H9 (cell line): ENCODE measurements around the gene BIN1. TPM values are rescaled to one million over a fixed set of nuclear protein-coding genes. Genes with fewer than 3 reads are reported as not detected.

Experiments used
- DNase-seq: peaks from one replicate; pipeline ENCODE4 v3.0.0-alpha.2; 2017
- H2AFZ ChIP-seq: one replicate; pipeline ENCODE4 v1.6.1; 2013; ENCODE audit warnings: mild to moderate bottlenecking, low read length, control low read depth, moderate library complexity
- H2AK5ac ChIP-seq: 2 replicates; pipeline ENCODE4 v1.6.1; 2013; ENCODE audit warnings: low read length, control low read depth, mixed read lengths; ENCODE audit not compliant: insufficient read length
- H2BK120ac ChIP-seq: one replicate; pipeline ENCODE4 v1.6.1; 2013; ENCODE audit warnings: low read depth, mild to moderate bottlenecking, low read length, control low read depth, inconsistent platforms; ENCODE audit not compliant: poor library complexity, severe bottlenecking
- H2BK12ac ChIP-seq: 2 replicates; pipeline ENCODE4 v1.6.1; 2013; ENCODE audit warnings: low read length, control low read depth, mixed read lengths, low read depth; ENCODE audit not compliant: insufficient read length
- H2BK15ac ChIP-seq: 2 replicates; pipeline ENCODE4 v1.6.1; 2013; ENCODE audit warnings: low read depth, low read length, control low read depth
- H2BK20ac ChIP-seq: one replicate; pipeline ENCODE4 v1.6.1; 2013; ENCODE audit warnings: low read depth, mild to moderate bottlenecking, low read length, control low read depth, inconsistent platforms; ENCODE audit not compliant: poor library complexity, severe bottlenecking
- H2BK5ac ChIP-seq: 2 replicates; pipeline ENCODE4 v1.6.1; 2013; ENCODE audit warnings: low read length, control low read depth, mixed read lengths; ENCODE audit not compliant: insufficient read length
- H3K14ac ChIP-seq: 2 replicates; pipeline ENCODE4 v1.6.1; 2013; ENCODE audit warnings: low read length, control low read depth; ENCODE audit not compliant: insufficient read depth
- H3K18ac ChIP-seq: 2 replicates; pipeline ENCODE4 v1.6.1; 2013; ENCODE audit warnings: low read depth, mild to moderate bottlenecking, mixed read lengths, low read length, control low read depth; ENCODE audit not compliant: insufficient read length
- H3K23ac ChIP-seq: 2 replicates; pipeline ENCODE4 v1.6.1; 2013; ENCODE audit warnings: low read length, control low read depth, mixed read lengths, low read depth; ENCODE audit not compliant: insufficient read length
- H3K23me2 ChIP-seq: 2 replicates; pipeline ENCODE4 v1.6.1; 2013; ENCODE audit warnings: low read depth, mild to moderate bottlenecking, mixed read lengths, low read length, control low read depth; ENCODE audit not compliant: insufficient read length, poor library complexity, severe bottlenecking
- H3K27ac ChIP-seq: 2 replicates; pipeline ENCODE4 v1.5.1; 2013; ENCODE audit warnings: low read length, control low read depth, mixed read lengths, low read depth; ENCODE audit not compliant: insufficient read length
- H3K27me3 ChIP-seq: 2 replicates; pipeline ENCODE4 v1.6.1; 2013; ENCODE audit warnings: low read length, control low read depth, inconsistent platforms; ENCODE audit not compliant: insufficient read depth
- H3K4ac ChIP-seq: 2 replicates; pipeline ENCODE4 v1.6.1; 2013; ENCODE audit warnings: low read depth, mild to moderate bottlenecking, control low read depth, inconsistent platforms, low read length, moderate library complexity
- H3K4me1 ChIP-seq: 2 replicates; pipeline ENCODE4 v1.6.1; 2013; ENCODE audit warnings: low read length, control low read depth, inconsistent platforms; ENCODE audit not compliant: insufficient read depth
- H3K4me2 ChIP-seq: 2 replicates; pipeline ENCODE4 v1.6.1; 2013; ENCODE audit warnings: low read length, control low read depth, mixed read lengths; ENCODE audit not compliant: insufficient read length, insufficient read depth
- H3K56ac ChIP-seq: 2 replicates; pipeline ENCODE4 v1.6.1; 2013; ENCODE audit warnings: low read depth, mild to moderate bottlenecking, mixed read lengths, low read length, control low read depth; ENCODE audit not compliant: insufficient read length
- H3K79me1 ChIP-seq: 2 replicates; pipeline ENCODE4 v1.6.1; 2013; ENCODE audit warnings: low read depth, mild to moderate bottlenecking, moderate library complexity, low read length, control low read depth, inconsistent platforms; ENCODE audit not compliant: insufficient read depth, poor library complexity, severe bottlenecking
- H3K79me2 ChIP-seq: 2 replicates; pipeline ENCODE4 v1.6.1; 2013; ENCODE audit warnings: low read length, control low read depth, inconsistent platforms; ENCODE audit not compliant: insufficient read depth
- H3K9ac ChIP-seq: 2 replicates; pipeline ENCODE4 v1.6.1; 2013; ENCODE audit warnings: low read length, control low read depth, mixed read lengths; ENCODE audit not compliant: insufficient read length; ENCODE audit errors: extremely low read depth
- H3K9me3 ChIP-seq: one replicate; pipeline ENCODE4 v1.6.1; 2013; ENCODE audit warnings: low read depth, low read length, inconsistent platforms; ENCODE audit not compliant: control insufficient read depth
- H3T11ph ChIP-seq: one replicate; pipeline ENCODE4 v1.6.1; 2013; ENCODE audit warnings: mild to moderate bottlenecking, low read length, control low read depth, inconsistent platforms
- H4K20me1 ChIP-seq: one replicate; pipeline ENCODE4 v1.6.1; 2013; ENCODE audit not compliant: control insufficient read depth, insufficient read length, insufficient read depth
- H4K5ac ChIP-seq: 2 replicates; pipeline ENCODE4 v1.6.1; 2013; ENCODE audit warnings: low read depth, mild to moderate bottlenecking, mixed read lengths, low read length, control low read depth; ENCODE audit not compliant: insufficient read length
- H4K8ac ChIP-seq: replicated peaks from 2 replicates; pipeline ENCODE4 v1.6.1; 2013; ENCODE audit warnings: low read length, control low read depth, mixed read lengths, low read depth; ENCODE audit not compliant: insufficient read length
- H4K91ac ChIP-seq: 2 replicates; pipeline ENCODE4 v1.6.1; 2013; ENCODE audit warnings: low read depth, mild to moderate bottlenecking, moderate library complexity, mixed read lengths, low read length, control low read depth; ENCODE audit not compliant: insufficient read length
- H3K27ac Mint-ChIP-seq, 3 experiments: 2 replicates in 2 of 3; 3 replicates in 1 of 3; pipeline ENCODE4 v1.8.0; 2020 to 2021; ENCODE audit warnings: mixed read lengths in 3 of 3, mild to moderate bottlenecking in 1 of 3, moderate library complexity in 1 of 3
- H3K27me3 Mint-ChIP-seq: 2 replicates; pipeline ENCODE4 v1.8.0; 2021; ENCODE audit warnings: low read depth, mild to moderate bottlenecking, moderate library complexity, mixed read lengths
- H3K36me3 Mint-ChIP-seq, 3 experiments: 2 replicates in 2 of 3; 3 replicates in 1 of 3; pipeline ENCODE4 v1.8.0; 2020 to 2021; ENCODE audit warnings: low read depth in 3 of 3, mixed read lengths in 3 of 3; ENCODE audit not compliant: insufficient read depth in 1 of 3
- H3K4me1 Mint-ChIP-seq, 2 experiments: 2 replicates each; pipeline ENCODE4 v1.8.0; 2020; ENCODE audit warnings: mixed read lengths in 2 of 2
- H3K4me3 Mint-ChIP-seq, 2 experiments: 2 replicates in 1 of 2; 3 replicates in 1 of 2; pipeline ENCODE4 v1.8.0; 2020 to 2021; ENCODE audit warnings: mild to moderate bottlenecking in 2 of 2, mixed read lengths in 2 of 2, moderate library complexity in 1 of 2
- H3K9me3 Mint-ChIP-seq, 2 experiments: 2 replicates in 1 of 2; 3 replicates in 1 of 2; pipeline ENCODE4 v1.8.0; 2020; ENCODE audit warnings: mild to moderate bottlenecking in 2 of 2, mixed read lengths in 2 of 2, moderate library complexity in 1 of 2
- CTCF ChIP-seq: fragments of 200-600 bp; sonication (generic); conservative IDR thresholded peaks from 3 replicates; pipeline ENCODE4 v1.8.0; 2021; ENCODE audit warnings: antibody characterized with exemption, mild to moderate bottlenecking
- WGBS: extraction: QIAGEN DNeasy Blood & Tissue Kit; methylation state at CpG from one replicate; pipeline ENCODE4 v1.1.7; 2013; ENCODE audit warnings: missing lambda C conversion rate, low lambda C conversion rate, mixed read lengths; ENCODE audit not compliant: insufficient read length; ENCODE audit errors: extremely low coverage; 5-methylcytosine and 5-hydroxymethylcytosine counted together
- total RNA-seq: library from RNA; stranded (reverse); gene quantifications from 2 replicates; pipeline ENCODE4 v1.2.1, GENCODE V29; 2021

The BIN1 gene
- total RNA-seq, 1 experiment from 2014 or later: 32.0 TPM

- Histone ChIP-seq H4K91ac (no peak overlapping the region), H3K27ac (no peak overlapping the region), H3K56ac (no peak overlapping the region), H4K5ac (no peak overlapping the region), H2AFZ (no peak overlapping the region), H3K79me2 (no peaks in the 10 kb centered on the region), H3K4me2 (no peak overlapping the region), H3K4ac (no peak overlapping the region), H3K9me3 (no peaks in the 10 kb centered on the region), H3K23me2 (no peaks in the 10 kb centered on the region), H4K20me1 (no peaks in the 10 kb centered on the region), H3K27me3 (no peaks in the 10 kb centered on the region), H4K8ac (no peak overlapping the region), H2BK12ac (no peak overlapping the region), H2AK5ac (no peak overlapping the region), H2BK20ac (no peak overlapping the region), H2BK5ac (no peak overlapping the region), H3T11ph (no peak overlapping the region), H3K9ac (no peak overlapping the region), H2BK120ac (no peak overlapping the region), H3K23ac (no peak overlapping the region), H2BK15ac (no peak overlapping the region), H3K4me1 (no peaks in the 10 kb centered on the region), H3K79me1 (no peaks in the 10 kb centered on the region), H3K14ac (no peak overlapping the region), H3K18ac (no peak overlapping the region)
- no peak overlapping the region for H3K4me3 Mint-ChIP-seq
- H3K4me1 Mint-ChIP-seq: peaks cover 0 to 10% of the 10 kb centered on the region in 2 experiments; a peak in 2 of 4 replicates
- no CpG with 5 or more reads among the region's 11 CpGs for WGBS
- H3K27ac Mint-ChIP-seq: peak overlapping the region in 1 of 3 experiments; percentile 68; a peak in 1 of 7 replicates
- no peaks in the 10 kb centered on the region; a peak in 1 of 5 replicates for H3K9me3 Mint-ChIP-seq
- no peak for DNase-seq
- peaks cover 7 to 17% (median 12%) of the 10 kb centered on the region in 3 experiments; a peak in 4 of 7 replicates for H3K36me3 Mint-ChIP-seq
- no peak for TF ChIP-seq CTCF
- H3K27me3 Mint-ChIP-seq: no peaks in the 10 kb centered on the region
These were observed 48.6 kb downstream of the BIN1 start for GRCh38 chr2:127058246-127058953.
